IMR-90 (cell line): ENCODE measurements around the gene ALOX5AP. TPM values are rescaled to one million over a fixed set of nuclear protein-coding genes. Genes with fewer than 3 reads are reported as not detected.

Experiments used
- ATAC-seq: fragments of 200-7000 bp; cut with Tn5 transposase; 2 replicates; pipeline ENCODE4 v1.9.1; 2020; ENCODE audit warnings: low read depth, mild to moderate bottlenecking, moderate library complexity
- BruUV-seq: library from RNA; stranded (reverse); fragments of 400-500 nt; replicated peaks from 2 replicates; lab custom pipeline; 2021; lab: Mats Ljungman, UMichigan
- CTCF ChIA-PET: fragments of 300-600 bp; formaldehyde crosslinking; extraction: SDS; loops from one replicate; lab custom pipeline; 2021; ENCODE audit warnings: antibody characterized with exemption; lab: Yijun Ruan, JAX
- POLR2A ChIA-PET: fragments of 300-600 bp; sonication (Branson Sonifier 250); formaldehyde crosslinking; loops from one replicate; lab custom pipeline; 2022; ENCODE audit warnings: antibody characterized with exemption; ENCODE audit not compliant: unreplicated experiment; lab: Charles Lee
- DNase-seq: peaks from one replicate; pipeline ENCODE4 v3.0.0; 2013
- H2AFZ ChIP-seq: replicated peaks from 2 replicates; pipeline ENCODE3; 2013; ENCODE audit warnings: low read length, mild to moderate bottlenecking; ENCODE audit not compliant: poor library complexity
- H2AK5ac ChIP-seq: 2 replicates; pipeline ENCODE4 v1.6.1; 2013; ENCODE audit warnings: low read depth, low read length, inconsistent platforms
- H2AK9ac ChIP-seq: replicated peaks from 2 replicates; pipeline ENCODE3; 2013; ENCODE audit warnings: mild to moderate bottlenecking, low read depth, low read length, moderate library complexity; ENCODE audit not compliant: poor library complexity
- H2BK120ac ChIP-seq: 2 replicates; pipeline ENCODE4 v1.6.1; 2013; ENCODE audit warnings: low read depth, low read length, inconsistent platforms
- H2BK15ac ChIP-seq: 3 replicates; pipeline ENCODE4 v1.6.1; 2013; ENCODE audit warnings: low read depth, low read length, inconsistent platforms
- H2BK20ac ChIP-seq: 2 replicates; pipeline ENCODE4 v1.6.1; 2013; ENCODE audit warnings: low read depth, mild to moderate bottlenecking, inconsistent platforms, low read length, moderate library complexity
- H2BK5ac ChIP-seq: 2 replicates; pipeline ENCODE4 v1.6.1; 2013; ENCODE audit warnings: mild to moderate bottlenecking, low read depth, low read length, inconsistent platforms; ENCODE audit not compliant: poor library complexity, severe bottlenecking
- H3K14ac ChIP-seq: replicated peaks from 2 replicates; pipeline ENCODE4 v1.6.1; 2013; ENCODE audit warnings: low read depth, low read length, inconsistent platforms
- H3K18ac ChIP-seq: 2 replicates; pipeline ENCODE4 v1.6.1; 2013; ENCODE audit warnings: low read depth, low read length, control low read depth
- H3K23ac ChIP-seq: 2 replicates; pipeline ENCODE4 v1.6.1; 2013; ENCODE audit warnings: low read depth, low read length, inconsistent platforms
- H3K27ac ChIP-seq: 2 replicates; pipeline ENCODE4 v1.5.1; 2013; ENCODE audit warnings: mild to moderate bottlenecking, control low read depth, low read length; ENCODE audit not compliant: insufficient read depth
- H3K27me3 ChIP-seq: 2 replicates; pipeline ENCODE4 v1.6.1; 2013; ENCODE audit warnings: low read length; ENCODE audit not compliant: control insufficient read depth, insufficient read depth
- H3K36me3 ChIP-seq: 2 replicates; pipeline ENCODE4 v1.6.1; 2013; ENCODE audit warnings: low read length, mixed read lengths; ENCODE audit not compliant: control insufficient read depth, insufficient read depth
- H3K4ac ChIP-seq: 2 replicates; pipeline ENCODE4 v1.6.1; 2013; ENCODE audit warnings: low read depth, low read length, inconsistent platforms
- H3K4me1 ChIP-seq: 2 replicates; pipeline ENCODE4 v1.6.1; 2013; ENCODE audit warnings: low read length, mixed read lengths; ENCODE audit not compliant: control insufficient read depth, insufficient read depth
- H3K4me2 ChIP-seq: 2 replicates; pipeline ENCODE4 v1.6.1; 2013; ENCODE audit warnings: low read depth, mild to moderate bottlenecking, control low read depth, low read length, moderate library complexity
- H3K4me3 ChIP-seq: 2 replicates; pipeline ENCODE4 v1.5.1; 2013; ENCODE audit warnings: low read depth, mild to moderate bottlenecking, control low read depth, low read length, moderate library complexity; ENCODE audit not compliant: insufficient read depth
- H3K56ac ChIP-seq: 2 replicates; pipeline ENCODE4 v1.6.1; 2013; ENCODE audit warnings: low read length, inconsistent platforms; ENCODE audit not compliant: insufficient read depth; ENCODE audit errors: extremely low read depth
- H3K79me1 ChIP-seq, 2 experiments: 2 replicates each; pipeline ENCODE4 v1.6.1; 2013; ENCODE audit warnings: low read length in 2 of 2, inconsistent platforms in 1 of 2, low read depth in 1 of 2
- H3K9ac ChIP-seq: 2 replicates; pipeline ENCODE4 v1.6.1; 2013; ENCODE audit warnings: low read depth, low read length, control low read depth
- H3K9me1 ChIP-seq: 2 replicates; pipeline ENCODE4 v1.6.1; 2013; ENCODE audit warnings: low read length, inconsistent platforms; ENCODE audit not compliant: insufficient read depth
- H3K9me3 ChIP-seq: 2 replicates; pipeline ENCODE4 v1.6.1; 2013; ENCODE audit warnings: low read length; ENCODE audit not compliant: control insufficient read depth, insufficient read depth
- H4K20me1 ChIP-seq: 2 replicates; pipeline ENCODE4 v1.6.1; 2013; ENCODE audit warnings: low read length, inconsistent platforms; ENCODE audit not compliant: insufficient read depth
- H4K5ac ChIP-seq: 2 replicates; pipeline ENCODE4 v1.6.1; 2013; ENCODE audit warnings: mild to moderate bottlenecking, low read depth, low read length, control low read depth
- H4K8ac ChIP-seq, 2 experiments: 2 replicates each; pipeline ENCODE4 v1.6.1; 2013; ENCODE audit warnings: low read depth in 2 of 2, low read length in 2 of 2, control low read depth in 1 of 2, inconsistent platforms in 1 of 2
- H4K91ac ChIP-seq: 2 replicates; pipeline ENCODE4 v1.6.1; 2013; ENCODE audit warnings: low read depth, low read length, inconsistent platforms; ENCODE audit not compliant: insufficient read depth
- CEBPB ChIP-seq: IDR thresholded peaks from 2 replicates; pipeline ENCODE4 v1.6.1; 2012; ENCODE audit warnings: low read depth, low read length, improper control_type of control experiment
- CHD1 ChIP-seq: IDR thresholded peaks from 2 replicates; pipeline ENCODE4 v1.6.1; 2012; ENCODE audit warnings: low read depth, low read length, improper control_type of control experiment
- CTCF ChIP-seq: conservative IDR thresholded peaks from 2 replicates; pipeline ENCODE4 v1.5.1; 2012; ENCODE audit warnings: mild to moderate bottlenecking, low read depth, low read length, improper control_type of control experiment
- FOS ChIP-seq: fragments of 150-350 bp; IDR thresholded peaks from 2 replicates; pipeline ENCODE4 v1.6.1; 2016; ENCODE audit warnings: low read depth, low read length
- MAFK ChIP-seq: IDR thresholded peaks from 2 replicates; pipeline ENCODE4 v1.6.1; 2012; ENCODE audit warnings: low read depth, low read length, improper control_type of control experiment
- MAZ ChIP-seq: IDR thresholded peaks from 2 replicates; pipeline ENCODE4 v1.6.1; 2012; ENCODE audit warnings: low read depth, mild to moderate bottlenecking, low read length, improper control_type of control experiment, moderate library complexity, borderline replicate concordance
- MXI1 ChIP-seq: IDR thresholded peaks from 2 replicates; pipeline ENCODE4 v1.6.1; 2012; ENCODE audit warnings: low read depth, mild to moderate bottlenecking, low read length, moderate library complexity, borderline replicate concordance
- NFE2L2 ChIP-seq: fragments of 150-350 bp; IDR thresholded peaks from 2 replicates; pipeline ENCODE4 v1.6.1; 2016; ENCODE audit warnings: low read depth, mild to moderate bottlenecking, low read length
- POLR2A ChIP-seq: IDR thresholded peaks from 2 replicates; pipeline ENCODE4 v1.6.1; 2012; ENCODE audit warnings: mild to moderate bottlenecking, low read depth, low read length
- RAD21 ChIP-seq: IDR thresholded peaks from 2 replicates; pipeline ENCODE4 v1.6.1; 2012; ENCODE audit warnings: low read length, improper control_type of control experiment
- RCOR1 ChIP-seq: IDR thresholded peaks from 2 replicates; pipeline ENCODE4 v1.6.1; 2012; ENCODE audit warnings: mild to moderate bottlenecking, low read length, improper control_type of control experiment; ENCODE audit not compliant: insufficient replicate concordance
- RFX5 ChIP-seq: IDR thresholded peaks from 2 replicates; pipeline ENCODE4 v1.8.0; 2012; ENCODE audit warnings: low read depth, mild to moderate bottlenecking, low read length, moderate library complexity
- SMC3 ChIP-seq: fragments of 150-350 bp; IDR thresholded peaks from 2 replicates; pipeline ENCODE4 v1.6.1; 2016; ENCODE audit warnings: low read depth, mild to moderate bottlenecking, antibody characterized with exemption, low read length, moderate library complexity
- USF2 ChIP-seq: fragments of 150-350 bp; IDR thresholded peaks from 2 replicates; pipeline ENCODE4 v1.6.1; 2017; ENCODE audit warnings: mild to moderate bottlenecking, antibody characterized with exemption, low read length, low read depth
- WGBS, 2 experiments: methylation state at CpG; one replicate each; pipeline versions ENCODE4 v1.1.5 to v1.1.7; 2013; ENCODE audit warnings: missing lambda C conversion rate in 2 of 2; ENCODE audit not compliant: insufficient read length in 1 of 2; ENCODE audit errors: extremely low coverage in 2 of 2; 5-methylcytosine and 5-hydroxymethylcytosine counted together
- dilution Hi-C: fragments of 300-500 bp; cut with HindIII; formaldehyde crosslinking; loops from one replicate; pipeline ENCODE4 v1.14.3; 2018; ENCODE audit warnings: low sequenced_read_pairs; ENCODE audit not compliant: unreplicated experiment
- in situ Hi-C: fragments of 300-500 bp; cut with MboI; formaldehyde crosslinking; loops from 3 replicates; pipeline ENCODE4 v1.14.3; 2019; ENCODE audit warnings: low sequenced_read_pairs, inconsistent platforms, mixed read lengths
- intact Hi-C: fragments of 100-400 bp; cut with micrococcal nuclease; formaldehyde crosslinking; loops from 2 replicates; pipeline ENCODE4 v1.10.0; 2022
- polyA plus RNA-seq, 3 experiments: library from polyadenylated mRNA; depleted of rRNA; stranded (reverse); fragments of >200 nt; gene quantifications; 2 replicates each; pipeline ENCODE4 v1.2.3, GENCODE V29; 2012; ENCODE audit warnings: low replicate concordance in 1 of 3
- total RNA-seq: library from RNA; depleted of rRNA; stranded (reverse); fragments of >200 nt; gene quantifications from 2 replicates; pipeline ENCODE4 v1.2.3, GENCODE V29; 2012
- TF ChIP-seq, protein P1 (sequence below): fragments of 150-350 bp; IDR thresholded peaks from 2 replicates; pipeline ENCODE4 v1.6.1; 2016; ENCODE audit warnings: low read depth, mild to moderate bottlenecking, low read length, moderate library complexity, borderline replicate concordance

The ALOX5AP gene
- total and polyA plus RNA-seq, 2 of the 4 experiments (the other 2 are of a cell fraction) = 0.62 TPM; not detected in 1

DNA sequence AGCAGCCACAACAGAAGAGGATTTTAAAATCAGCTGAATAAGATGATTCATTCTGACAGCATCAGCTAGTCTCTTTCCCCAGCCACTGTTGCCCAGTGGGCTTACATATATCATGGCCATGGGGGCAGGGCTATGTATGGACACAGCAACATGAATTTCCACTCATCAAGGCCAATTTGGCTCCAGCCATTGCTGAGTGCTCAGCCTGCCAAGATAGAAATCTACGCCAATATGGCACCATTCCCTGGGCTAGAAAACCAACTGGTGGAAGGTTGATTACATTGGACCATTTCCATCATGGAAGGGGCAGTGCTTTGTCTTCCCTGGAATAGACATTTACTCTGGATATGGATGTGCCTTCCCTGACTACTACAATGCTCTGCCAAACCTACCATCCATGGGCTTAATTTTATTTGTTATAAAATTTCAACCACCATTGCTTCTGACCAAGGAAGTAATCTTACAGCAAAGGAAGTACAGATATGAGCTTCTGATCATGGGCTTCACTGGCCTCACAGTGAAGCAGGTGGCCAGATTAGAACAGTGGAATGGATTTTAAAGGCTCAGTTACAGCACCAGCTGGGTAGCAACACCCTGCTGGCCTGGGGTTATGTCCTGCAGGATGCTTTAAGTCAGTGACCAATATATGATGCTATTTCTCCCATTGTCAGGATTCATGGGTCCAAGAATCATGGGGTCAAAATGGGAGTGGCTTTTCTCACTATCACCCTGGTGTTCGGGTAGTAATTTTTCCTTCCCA is 9.8 kb upstream of the ALOX5AP start:
- BruUV-seq = no TSS peak
- Histone ChIP-seq H4K8ac (no peak overlapping the region), H2AFZ (no peak overlapping the region), H2BK20ac (no peak overlapping the region), H4K20me1 (no peaks in the 10 kb centered on the region), H4K91ac (no peak overlapping the region), H3K4ac (no peak overlapping the region), H2BK5ac (no peak overlapping the region), H2AK5ac (0 out of 2 replicates have a peak overlapping the region, but pooled peaks have one; percentile 5), H2BK15ac (no peak overlapping the region), H2BK120ac (no peak overlapping the region), H3K27ac (no peak overlapping the region), H3K27me3 (no peaks in the 10 kb centered on the region), H3K9me3 (no peaks in the 10 kb centered on the region), H3K23ac (no peak overlapping the region), H3K36me3 (no peaks in the 10 kb centered on the region), H3K4me3 (no peak overlapping the region), H3K9me1 (peaks cover 4% of the 10 kb centered on the region; the same call in 1 of the 2 replicates), H4K5ac (no peak overlapping the region), H3K4me2 (no peak overlapping the region), H3K56ac (no peak overlapping the region), H3K9ac (no peak overlapping the region), H2AK9ac (no peak overlapping the region), H3K79me1 (no peaks in the 10 kb centered on the region), H3K18ac (no peak overlapping the region), H3K4me1 (peaks cover 5% of the 10 kb centered on the region), H3K14ac (no peak overlapping the region)
- WGBS, 2 experiments = no CpG with 5 or more reads among the region's 2 CpGs
- TF ChIP-seq RCOR1 (no peak), MXI1 (no peak), MAZ (no peak), CHD1 (no peak), MAFK (no peak), NFE2L2 (no peak), SMC3 (no peak), FOS (no peak), CTCF (no peak), RAD21 (no peak), POLR2A (no peak), USF2 (no peak), CEBPB (no peak), RFX5 (no peak)
- TF ChIP-seq, protein P1, sequence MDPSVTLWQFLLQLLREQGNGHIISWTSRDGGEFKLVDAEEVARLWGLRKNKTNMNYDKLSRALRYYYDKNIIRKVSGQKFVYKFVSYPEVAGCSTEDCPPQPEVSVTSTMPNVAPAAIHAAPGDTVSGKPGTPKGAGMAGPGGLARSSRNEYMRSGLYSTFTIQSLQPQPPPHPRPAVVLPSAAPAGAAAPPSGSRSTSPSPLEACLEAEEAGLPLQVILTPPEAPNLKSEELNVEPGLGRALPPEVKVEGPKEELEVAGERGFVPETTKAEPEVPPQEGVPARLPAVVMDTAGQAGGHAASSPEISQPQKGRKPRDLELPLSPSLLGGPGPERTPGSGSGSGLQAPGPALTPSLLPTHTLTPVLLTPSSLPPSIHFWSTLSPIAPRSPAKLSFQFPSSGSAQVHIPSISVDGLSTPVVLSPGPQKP = no peak
- in situ Hi-C loops = no loop called here
- intact Hi-C loops = no loop called here
- POLR2A ChIA-PET = no interaction called here
- CTCF ChIA-PET = interaction anchor here (0.6 kb wide), 1 partner anchor 264 kb away, joined by 4 read pairs; no protein-coding TSS in a partner anchor
- ATAC-seq (no peak; the same call in 1 of the 2 replicates), DNase-seq (peak; percentile 33)
- dilution Hi-C loops = no loop called here
